Cardiac muscle cell (in vitro differentiated cells and primary cell): ENCODE data around the gene PCDH9. TPM values are rescaled to one million over a fixed set of nuclear protein-coding genes. Genes with fewer than 3 reads are reported as not detected.

Source experiments
- DNase-seq, 2 donors: peaks; one replicate each; pipeline versions ENCODE4 v3.0.0 to v3.0.0-alpha.2; 2010 to 2017; ENCODE audit warnings: low read depth in 1 of 2, low spot score in 1 of 2
- H3K27ac ChIP-seq: fragments of 200-600 bp; sonication (generic); 2 replicates; pipeline ENCODE4 v1.5.1; 2016
- H3K27me3 ChIP-seq: fragments of 200-600 bp; sonication (generic); 2 replicates; pipeline ENCODE4 v1.6.0; 2016; ENCODE audit warnings: control low read depth
- H3K36me3 ChIP-seq: fragments of 200-600 bp; sonication (generic); 2 replicates; pipeline ENCODE4 v1.5.1; 2016; ENCODE audit warnings: control low read depth
- H3K4me1 ChIP-seq: fragments of 200-600 bp; sonication (generic); 2 replicates; pipeline ENCODE4 v1.8.1; 2017; ENCODE audit warnings: low read depth, mild to moderate bottlenecking, mixed run types
- H3K4me3 ChIP-seq: fragments of 200-600 bp; sonication (generic); 2 replicates; pipeline ENCODE4 v1.5.1; 2016; ENCODE audit warnings: mild to moderate bottlenecking
- H3K9me3 ChIP-seq: fragments of 200-600 bp; sonication (generic); 2 replicates; pipeline ENCODE4 v1.5.1; 2017; ENCODE audit warnings: low read depth, mild to moderate bottlenecking, control low read depth
- CTCF ChIP-seq: IDR thresholded peaks from 2 replicates; pipeline ENCODE4 v1.5.1; 2012; ENCODE audit warnings: low read depth, mild to moderate bottlenecking, low read length
- polyA plus RNA-seq: library from polyadenylated mRNA; unstranded; fragments of >200 nt; fragmentation: Nextera tagmentation; extraction: Ambion mirVana; gene quantifications from 2 replicates; pipeline ENCODE4 v1.2.1, GENCODE V29; 2016
- total RNA-seq: library from RNA; depleted of rRNA; stranded (reverse); fragments of >200 nt; gene quantifications from 2 replicates; pipeline ENCODE4 v1.2.3, GENCODE V29; 2016

The PCDH9 gene
- total and polyA plus RNA-seq, 2 experiments from 2014 or later = 1.6 to 2.3 TPM

- no peak for DNase-seq
- no peak overlapping the region for H3K4me3 ChIP-seq
- no peaks in the 10 kb centered on the region for H3K36me3 ChIP-seq
- TF ChIP-seq CTCF = no peak
- H3K4me1 ChIP-seq = peaks cover 4% of the 10 kb centered on the region
- H3K27me3 ChIP-seq = no peaks in the 10 kb centered on the region
- H3K9me3 ChIP-seq = no peaks in the 10 kb centered on the region
- no peak overlapping the region for H3K27ac ChIP-seq
Observed at GRCh38 chr13:66322193-66322740, 907.9 kb downstream of the PCDH9 start.

DNA sequence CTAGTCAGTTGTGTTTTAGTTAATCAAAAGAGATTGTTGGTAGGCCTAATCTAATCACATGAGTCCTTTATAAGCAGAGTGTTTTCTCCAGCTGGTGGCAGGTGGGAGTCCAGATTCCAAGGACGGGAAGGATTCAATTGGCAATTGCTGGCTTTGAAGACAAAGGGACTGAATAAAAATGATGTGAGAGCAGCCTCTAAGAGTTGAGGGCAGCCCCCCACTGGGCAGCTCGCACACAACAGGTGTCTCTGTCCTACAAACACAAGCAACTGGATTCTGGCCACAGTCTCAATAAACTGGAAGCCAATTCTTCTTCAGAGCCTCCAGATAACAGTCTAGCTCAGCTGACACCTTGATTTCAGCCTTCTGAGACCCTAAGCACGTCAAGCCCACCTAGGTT is 915.2 kb downstream of the PCDH9 start:
- no peak for DNase-seq
- TF ChIP-seq CTCF = no peak
- Histone ChIP-seq H3K27me3 (no peaks in the 10 kb centered on the region), H3K9me3 (no peaks in the 10 kb centered on the region), H3K27ac (no peak overlapping the region), H3K4me3 (no peak overlapping the region), H3K36me3 (no peaks in the 10 kb centered on the region), H3K4me1 (no peaks in the 10 kb centered on the region)

DNA sequence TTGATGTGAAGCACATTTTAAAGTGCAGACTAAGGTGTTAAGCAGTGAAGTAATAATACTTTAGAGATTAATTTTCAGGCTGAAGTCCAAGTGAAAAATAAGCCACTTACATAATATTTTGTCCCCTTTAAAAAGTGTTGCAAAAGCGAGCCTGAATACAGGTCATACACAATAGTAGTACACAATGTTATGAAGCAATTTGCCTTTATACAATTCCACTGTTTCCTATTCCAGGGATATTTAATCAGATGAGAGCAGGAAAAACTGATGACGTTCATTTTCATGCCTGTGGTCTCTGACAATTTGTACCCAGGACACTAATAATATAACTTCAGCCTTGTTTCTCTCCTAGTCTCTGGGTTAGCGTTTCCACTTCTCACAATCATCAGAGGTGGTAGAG is 916.7 kb downstream of the PCDH9 start:
- Histone ChIP-seq H3K4me3 (no peak overlapping the region), H3K27ac (no peak overlapping the region)

DNA sequence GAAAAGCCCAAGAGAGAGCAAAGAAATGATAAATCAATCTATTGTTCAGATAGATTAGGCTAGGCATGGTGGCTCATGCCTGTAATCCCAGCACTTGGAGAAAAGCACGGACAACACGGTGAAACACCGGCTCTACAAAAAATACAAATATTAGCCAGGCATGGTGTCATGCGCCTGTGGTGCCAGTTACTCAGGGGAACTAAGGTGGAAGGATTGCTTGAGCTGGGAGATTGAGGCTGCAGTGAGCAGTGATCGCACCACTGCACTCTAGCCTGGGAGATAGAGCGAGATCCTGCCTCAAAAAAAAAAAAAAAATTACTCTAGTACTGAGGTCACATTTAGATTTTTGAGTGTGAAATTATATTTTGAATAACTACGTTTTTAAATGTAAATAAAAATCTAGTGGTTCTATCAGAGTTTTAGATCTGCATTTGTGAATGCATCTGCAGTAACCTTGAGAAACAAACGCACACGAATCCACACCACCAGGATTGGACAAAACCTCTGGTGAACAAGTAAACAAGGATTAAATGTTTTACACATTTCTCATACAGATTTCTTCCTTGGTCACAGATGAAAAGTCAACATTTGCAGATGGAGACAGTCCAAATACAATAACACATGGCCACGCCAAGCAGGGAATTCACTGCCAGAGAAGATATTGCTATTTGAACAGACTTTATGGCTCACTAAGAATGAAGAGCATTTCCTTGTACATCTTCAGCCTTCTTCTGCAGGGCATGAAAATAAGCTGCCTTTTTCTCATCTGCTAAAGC is 917.6 kb downstream of the PCDH9 start:
- peak in 1 of 2 donors; percentile 76 for DNase-seq
- TF ChIP-seq CTCF = no peak
- H3K4me3 ChIP-seq = no peak overlapping the region
- no peaks in the 10 kb centered on the region for H3K36me3 ChIP-seq
- no peaks in the 10 kb centered on the region for H3K4me1 ChIP-seq
- no peak overlapping the region for H3K27ac ChIP-seq
- H3K27me3 ChIP-seq = no peaks in the 10 kb centered on the region
- no peaks in the 10 kb centered on the region for H3K9me3 ChIP-seq

More for the DNA sequence above, 916.7 kb downstream of the PCDH9 start:
- no peaks in the 10 kb centered on the region for H3K9me3 ChIP-seq
- H3K4me1 ChIP-seq = no peaks in the 10 kb centered on the region
- H3K27me3 ChIP-seq = no peaks in the 10 kb centered on the region
- no peak for TF ChIP-seq CTCF
- no peaks in the 10 kb centered on the region for H3K36me3 ChIP-seq
- peak in 1 of 2 donors; percentile 74 for DNase-seq

DNA sequence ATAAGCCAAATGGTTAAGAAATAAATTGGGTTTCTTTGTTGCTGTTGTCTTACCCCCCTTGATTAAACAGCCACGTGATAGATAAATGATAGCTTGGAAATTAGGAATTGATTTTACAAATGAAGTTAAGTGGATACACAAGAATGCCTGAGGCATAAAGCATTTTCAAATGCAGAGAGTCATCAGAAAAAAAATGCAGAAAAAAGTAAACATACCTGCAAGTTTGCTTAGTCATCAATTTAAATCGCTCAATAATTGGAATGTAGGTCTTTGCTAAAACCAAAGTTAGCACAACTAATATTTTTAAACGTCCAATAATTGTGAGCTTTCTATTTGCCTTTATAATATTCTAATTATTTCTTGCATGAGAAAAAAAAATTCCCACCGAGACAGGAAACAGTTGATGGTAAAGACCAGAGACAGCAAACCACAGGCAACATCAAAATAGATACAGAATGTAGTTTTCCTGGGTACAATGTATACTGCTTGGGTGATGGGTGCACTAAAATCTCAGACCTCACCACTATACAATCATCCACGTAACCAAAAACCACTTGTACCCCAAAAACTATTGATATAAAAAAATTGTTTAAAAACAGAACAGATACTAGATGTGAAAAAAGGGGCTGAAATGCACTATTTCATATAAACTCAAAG is 924.0 kb downstream of the PCDH9 start:
- no peaks in the 10 kb centered on the region for H3K36me3 ChIP-seq
- H3K27ac ChIP-seq = no peak overlapping the region
- no peak overlapping the region for H3K4me3 ChIP-seq
- DNase-seq = no peak
- no peaks in the 10 kb centered on the region for H3K27me3 ChIP-seq
- H3K4me1 ChIP-seq = no peaks in the 10 kb centered on the region
- TF ChIP-seq CTCF = no peak
- no peaks in the 10 kb centered on the region for H3K9me3 ChIP-seq
